Fibroblast of lung (primary cell): ENCODE results near the gene SMAD5. TPM values are rescaled to one million over a fixed set of nuclear protein-coding genes. Genes with fewer than 3 reads are reported as not detected.

Source experiments
- DNase-seq, 2 donors: peaks; one replicate each; pipeline versions ENCODE4 v3.0.0 to v3.0.0-alpha.2; 2010; ENCODE audit warnings: low read depth in 2 of 2
- H2AFZ ChIP-seq: 2 replicates; pipeline ENCODE4 v1.5.1; 2012; ENCODE audit warnings: low read length, control low read depth, inconsistent platforms
- H3K27ac ChIP-seq: 2 replicates; pipeline ENCODE4 v1.5.1; 2011; ENCODE audit warnings: low read length, control low read depth; ENCODE audit not compliant: insufficient read depth
- H3K27me3 ChIP-seq: 2 replicates; pipeline ENCODE4 v1.5.1; 2011; ENCODE audit warnings: mild to moderate bottlenecking, low read length; ENCODE audit not compliant: control insufficient read depth, insufficient read depth
- H3K36me3 ChIP-seq: 2 replicates; pipeline ENCODE4 v1.5.1; 2011; ENCODE audit warnings: low read length; ENCODE audit not compliant: control insufficient read depth, insufficient read depth
- H3K4me1 ChIP-seq: 2 replicates; pipeline ENCODE4 v1.5.1; 2011; ENCODE audit warnings: low read length; ENCODE audit not compliant: control insufficient read depth, insufficient read depth; ENCODE audit errors: extremely low read depth
- H3K4me2 ChIP-seq: 2 replicates; pipeline ENCODE4 v1.5.1; 2011; ENCODE audit warnings: low read length, control low read depth; ENCODE audit not compliant: insufficient read depth; ENCODE audit errors: extremely low read depth
- H3K4me3 ChIP-seq, 4 experiments: fragments of 200-600 bp in 1 of 4; sonication (generic) in 1 of 4; replicated peaks in 1 of 4; 2 replicates each; pipeline ENCODE4 v1.5.1; 2011 to 2016; ENCODE audit warnings: low read length in 4 of 4, low read depth in 3 of 4, mild to moderate bottlenecking in 3 of 4, control low read depth in 2 of 4, inconsistent platforms in 1 of 4, mixed read lengths in 1 of 4; ENCODE audit not compliant: insufficient read depth in 1 of 4; ENCODE audit errors: control extremely low read depth in 1 of 4
- H3K79me2 ChIP-seq: 2 replicates; pipeline ENCODE4 v1.5.1; 2012; ENCODE audit warnings: mild to moderate bottlenecking, low read length, inconsistent platforms; ENCODE audit not compliant: control insufficient read depth, insufficient read depth
- H3K9ac ChIP-seq: 2 replicates; pipeline ENCODE4 v1.5.1; 2011; ENCODE audit warnings: mild to moderate bottlenecking, low read length, control low read depth; ENCODE audit not compliant: insufficient read depth
- H3K9me3 ChIP-seq: 2 replicates; pipeline ENCODE4 v1.5.1; 2012; ENCODE audit warnings: low read depth, low read length; ENCODE audit not compliant: control insufficient read depth, insufficient read depth
- H4K20me1 ChIP-seq: 2 replicates; pipeline ENCODE4 v1.5.1; 2011; ENCODE audit warnings: low read length; ENCODE audit not compliant: control insufficient read depth, insufficient read depth; ENCODE audit errors: extremely low read depth
- EZH2 ChIP-seq: IDR thresholded peaks from 2 replicates; pipeline ENCODE4 v1.5.1; 2012; ENCODE audit warnings: low read length, control low read depth, mild to moderate bottlenecking; ENCODE audit errors: missing control alignments
- polyA plus RNA-seq, 2 donors: library from polyadenylated mRNA; depleted of rRNA in 1 of 2; stranded (reverse) in 1 of 2; unstranded in 1 of 2; fragments of >200 nt; gene quantifications; 2 replicates each; pipeline ENCODE4 v1.2.1, GENCODE V29; 2011 to 2012; ENCODE audit warnings: missing spikeins in 1 of 2
- total RNA-seq: library from RNA; depleted of rRNA; stranded (reverse); fragments of >200 nt; gene quantifications from 2 replicates; pipeline ENCODE4 v1.2.1, GENCODE V29; 2014
- TF ChIP-seq, protein P1 (sequence below), 2 donors: IDR thresholded peaks in 1 of 2; conservative IDR thresholded peaks in 1 of 2; 1 replicate in 1 of 2; 2 replicates in 1 of 2; pipeline ENCODE4 v1.5.1; 2011 to 2012; ENCODE audit warnings: low read length in 2 of 2, control low read depth in 1 of 2, inconsistent platforms in 1 of 2, low read depth in 1 of 2, mild to moderate bottlenecking in 1 of 2

SMAD5 gene
- total and polyA plus RNA-seq, 2 donors (not counting 1 experiment from before 2014, with no cell fraction given), result 44.3 to 128 TPM

DNA sequence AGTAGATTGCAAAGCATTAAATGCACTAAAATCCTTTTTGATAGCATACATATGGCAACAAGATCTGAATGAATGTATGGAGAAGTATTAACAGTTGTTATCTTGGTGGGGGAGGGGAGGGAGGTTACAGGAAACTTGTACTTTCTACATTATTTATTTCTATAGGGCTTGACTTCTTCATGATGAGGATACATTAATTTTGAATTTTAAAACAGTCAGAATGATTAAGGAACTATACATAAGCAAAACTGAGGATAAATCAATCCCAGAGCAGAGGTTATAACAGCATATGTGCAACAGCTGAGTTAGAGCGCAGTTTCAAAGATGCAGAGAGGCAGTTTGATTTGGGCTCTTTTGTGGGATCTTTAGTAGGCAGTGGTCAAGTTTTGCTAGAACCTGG lies 23.9 kb upstream of the SMAD5 start:
- DNase-seq, result no peak
- Histone ChIP-seq H2AFZ (no peak overlapping the region), H4K20me1 (no peaks in the 10 kb centered on the region), H3K4me3 (no peak overlapping the region), H3K27ac (no peak overlapping the region), H3K9ac (no peak overlapping the region), H3K4me2 (no peak overlapping the region), H3K27me3 (no peaks in the 10 kb centered on the region), H3K36me3 (no peaks in the 10 kb centered on the region), H3K4me1 (no peaks in the 10 kb centered on the region), H3K9me3 (no peaks in the 10 kb centered on the region), H3K79me2 (no peaks in the 10 kb centered on the region)
- TF ChIP-seq, protein P1, sequence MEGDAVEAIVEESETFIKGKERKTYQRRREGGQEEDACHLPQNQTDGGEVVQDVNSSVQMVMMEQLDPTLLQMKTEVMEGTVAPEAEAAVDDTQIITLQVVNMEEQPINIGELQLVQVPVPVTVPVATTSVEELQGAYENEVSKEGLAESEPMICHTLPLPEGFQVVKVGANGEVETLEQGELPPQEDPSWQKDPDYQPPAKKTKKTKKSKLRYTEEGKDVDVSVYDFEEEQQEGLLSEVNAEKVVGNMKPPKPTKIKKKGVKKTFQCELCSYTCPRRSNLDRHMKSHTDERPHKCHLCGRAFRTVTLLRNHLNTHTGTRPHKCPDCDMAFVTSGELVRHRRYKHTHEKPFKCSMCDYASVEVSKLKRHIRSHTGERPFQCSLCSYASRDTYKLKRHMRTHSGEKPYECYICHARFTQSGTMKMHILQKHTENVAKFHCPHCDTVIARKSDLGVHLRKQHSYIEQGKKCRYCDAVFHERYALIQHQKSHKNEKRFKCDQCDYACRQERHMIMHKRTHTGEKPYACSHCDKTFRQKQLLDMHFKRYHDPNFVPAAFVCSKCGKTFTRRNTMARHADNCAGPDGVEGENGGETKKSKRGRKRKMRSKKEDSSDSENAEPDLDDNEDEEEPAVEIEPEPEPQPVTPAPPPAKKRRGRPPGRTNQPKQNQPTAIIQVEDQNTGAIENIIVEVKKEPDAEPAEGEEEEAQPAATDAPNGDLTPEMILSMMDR (conservative IDR thresholded peaks at IDR 0.05 in 1 of 2, IDR thresholded peaks at IDR 0.05 in 1 of 2; ENCODE audit: low read depth in 1 of 2, low read length in 2 of 2), result no peak
- TF ChIP-seq EZH2, result no peak

DNA sequence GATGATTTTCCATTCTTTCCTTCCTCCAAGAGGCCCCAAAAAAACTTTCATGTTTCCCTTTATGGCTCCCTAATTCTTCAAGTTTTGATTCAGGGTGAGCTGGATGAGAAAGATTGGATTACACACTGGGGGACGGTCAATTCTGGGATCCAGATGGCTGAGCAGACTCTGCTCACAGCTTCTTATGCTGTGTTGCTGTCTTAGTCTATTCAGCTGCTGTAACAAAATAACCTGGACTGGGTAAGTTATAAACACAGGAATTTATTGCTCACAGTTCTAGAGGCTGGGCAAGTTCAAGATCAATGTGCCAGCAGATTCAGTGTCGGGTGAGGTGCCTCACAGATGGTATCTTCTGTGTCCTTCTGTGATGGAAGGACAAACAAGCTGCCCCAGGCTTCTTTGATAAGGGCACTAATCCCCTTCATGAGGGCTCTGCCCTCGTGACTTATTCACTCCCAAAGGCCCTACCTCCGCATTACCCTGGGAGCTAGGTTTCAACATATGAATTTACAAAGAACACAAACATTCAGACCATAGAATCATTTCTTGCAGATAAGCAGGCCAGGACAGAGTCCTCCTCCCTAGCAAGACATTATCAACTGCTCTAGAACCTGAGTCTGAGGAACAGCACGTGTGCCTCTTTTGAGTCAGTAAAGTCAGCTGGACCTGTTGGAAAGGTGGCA lies 23.1 kb upstream of the SMAD5 start:
- no peak for TF ChIP-seq EZH2
- H3K9me3 ChIP-seq, result no peaks in the 10 kb centered on the region
- no peaks in the 10 kb centered on the region for H3K4me1 ChIP-seq
- no peak overlapping the region for H2AFZ ChIP-seq
- no peaks in the 10 kb centered on the region for H3K79me2 ChIP-seq
- H4K20me1 ChIP-seq, result no peaks in the 10 kb centered on the region
- no peak overlapping the region for H3K27ac ChIP-seq
- no peak overlapping the region for H3K4me3 ChIP-seq
- H3K36me3 ChIP-seq, result no peaks in the 10 kb centered on the region
- DNase-seq, result no peak
- H3K27me3 ChIP-seq, result no peaks in the 10 kb centered on the region
- H3K9ac ChIP-seq, result no peak overlapping the region
- no peak overlapping the region for H3K4me2 ChIP-seq

DNA sequence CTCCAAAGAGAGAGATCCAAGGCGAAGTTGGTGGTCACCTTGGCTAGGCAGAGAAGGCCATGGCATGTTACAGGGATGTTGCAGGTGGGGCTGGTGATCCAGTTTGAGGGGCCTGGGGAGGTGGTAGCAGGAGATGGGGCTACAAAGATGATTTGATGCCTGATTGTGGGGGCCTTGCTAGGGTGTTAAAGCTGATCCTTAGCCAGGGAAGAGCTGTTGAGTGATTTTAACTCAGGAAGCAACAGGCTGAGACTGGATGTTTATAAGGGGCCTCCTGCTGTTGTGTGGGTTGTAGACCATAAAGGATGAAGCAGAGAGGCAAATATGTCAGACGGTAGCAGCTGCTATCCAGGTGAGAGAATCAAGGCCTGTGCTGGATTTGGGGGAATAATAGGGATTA lies 19.0 kb upstream of the SMAD5 start:
- Histone ChIP-seq H3K4me3 (no peak overlapping the region), H3K36me3 (no peaks in the 10 kb centered on the region), H3K9ac (no peak overlapping the region), H3K27ac (no peak overlapping the region), H3K4me2 (no peak overlapping the region), H3K4me1 (no peaks in the 10 kb centered on the region), H2AFZ (no peak overlapping the region), H3K79me2 (no peaks in the 10 kb centered on the region), H3K9me3 (no peaks in the 10 kb centered on the region), H3K27me3 (peaks cover 8% of the 10 kb centered on the region), H4K20me1 (no peaks in the 10 kb centered on the region)
- DNase-seq, result no peak
- no peak for TF ChIP-seq EZH2
- TF ChIP-seq, protein P1 (conservative IDR thresholded peaks at IDR 0.05 in 1 of 2, IDR thresholded peaks at IDR 0.05 in 1 of 2; ENCODE audit: low read depth in 1 of 2, low read length in 2 of 2), result no peak
